Prostate gland (tissue), 2 donors: ENCODE results near the gene OSBP. TPM values are rescaled to one million over a fixed set of nuclear protein-coding genes. Genes with fewer than 3 reads are reported as not detected.
"Not testable (repeated sequence)": the region's sequence is repeated elsewhere in the genome, so short reads cannot be mapped to it uniquely, and the experiment has no call there.

ENCODE experiments used
- DNase-seq: peaks from one replicate; pipeline ENCODE4 v3.0.0-alpha.2; 2019; ENCODE audit warnings: low spot score
- H3K27ac ChIP-seq, 2 donors: fragments of 200-600 bp; sonication (generic); 2 replicates each; pipeline ENCODE4 v1.5.1; 2017 to 2019
- H3K27me3 ChIP-seq: fragments of 200-600 bp; sonication (generic); replicated peaks from 2 replicates; pipeline ENCODE4 v1.5.1; 2019; ENCODE audit not compliant: insufficient read depth
- H3K36me3 ChIP-seq, 2 donors: fragments of 200-600 bp; sonication (generic); 1 replicate in 1 of 2; 2 replicates in 1 of 2; pipeline versions ENCODE4 v1.5.1 to v1.8.1; 2017 to 2019
- H3K4me1 ChIP-seq: fragments of 200-600 bp; sonication (generic); replicated peaks from 2 replicates; pipeline ENCODE4 v1.5.1; 2019
- H3K4me3 ChIP-seq, 2 donors: fragments of 200-600 bp; sonication (generic); 2 replicates each; pipeline ENCODE4 v1.5.1; 2017 to 2019
- H3K9me3 ChIP-seq: fragments of 200-600 bp; sonication (generic); 2 replicates; pipeline ENCODE4 v1.5.1; 2017
- CTCF ChIP-seq, 4 experiments: fragments of 200-600 bp in 2 of 4; fragments of 450-650 bp in 2 of 4; sonication (generic) in 2 of 4; IDR thresholded peaks; 1 replicate in 3 of 4; 2 replicates in 1 of 4; pipeline ENCODE4 v1.5.1; 2016 to 2019; ENCODE audit warnings: antibody characterized with exemption in 4 of 4, mild to moderate bottlenecking in 2 of 4, moderate library complexity in 2 of 4
- POLR2A ChIP-seq: fragments of 450-650 bp; IDR thresholded peaks from one replicate; pipeline ENCODE4 v1.6.1; 2016; ENCODE audit warnings: antibody characterized with exemption, mild to moderate bottlenecking
- POLR2AphosphoS5 ChIP-seq: sonication (generic); formaldehyde crosslinking; IDR thresholded peaks from one replicate; pipeline ENCODE4 v1.6.1; 2017; ENCODE audit warnings: antibody characterized with exemption
- WGBS: methylation state at CpG from one replicate; pipeline ENCODE4 v1.1.5; 2018; 5-methylcytosine and 5-hydroxymethylcytosine counted together
- intact Hi-C: fragments of 100-400 bp; cut with DNase I; formaldehyde crosslinking; loops from one replicate; pipeline ENCODE4 v1.14.2; 2022
- total RNA-seq, 2 donors: library from RNA; depleted of rRNA; stranded (reverse); fragments of >200 nt; gene quantifications; one replicate each; pipeline ENCODE4 v1.1.0, GENCODE V29; 2016

The OSBP gene
- total RNA-seq, 2 donors from 2014 or later, result 46.1 to 49.0 TPM

- Histone ChIP-seq H3K36me3 (no peaks in the 10 kb centered on the region), H3K9me3 (no peaks in the 10 kb centered on the region), H3K27me3 (no peaks in the 10 kb centered on the region), H3K27ac (no peak overlapping the region), H3K4me3 (no peak overlapping the region), H3K4me1 (no peaks in the 10 kb centered on the region)
- TF ChIP-seq CTCF (IDR thresholded peaks at IDR 0.05) (no peak), POLR2A (no peak), POLR2AphosphoS5 (no peak)
- intact Hi-C loops, result no loop called here
- 85% methylated on average over 3 of the region's 3 CpGs for WGBS
- no peak for DNase-seq
Measured at GRCh38 chr11:59544869-59545178, 70.8 kb downstream of the OSBP start.

GRCh38 chr11:59543713-59544112 lies 71.9 kb downstream of the OSBP start:
- H3K4me3 ChIP-seq, H3K4me1 ChIP-seq, intact Hi-C loops, H3K27me3 ChIP-seq, H3K27ac ChIP-seq, H3K9me3 ChIP-seq, H3K36me3 ChIP-seq, DNase-seq: not testable (repeated sequence)
- 93% methylated on average over 3 of the region's 3 CpGs for WGBS

- Histone ChIP-seq H3K27ac (no peak overlapping the region), H3K4me3 (no peak overlapping the region), H3K36me3 (no peaks in the 10 kb centered on the region), H3K27me3 (no peaks in the 10 kb centered on the region), H3K9me3 (no peaks in the 10 kb centered on the region), H3K4me1 (no peaks in the 10 kb centered on the region)
- WGBS, result 79% methylated on average over 3 of the region's 3 CpGs
- TF ChIP-seq CTCF (IDR thresholded peaks at IDR 0.05) (no peak), POLR2A (no peak)
- intact Hi-C loops, result no loop called here
- DNase-seq, result no peak
Measured at GRCh38 chr11:59542142-59542810, 73.3 kb downstream of the OSBP start.

- Histone ChIP-seq H3K4me3 (no peak overlapping the region), H3K36me3 (no peaks in the 10 kb centered on the region), H3K27ac (no peak overlapping the region), H3K9me3 (no peaks in the 10 kb centered on the region), H3K27me3 (no peaks in the 10 kb centered on the region), H3K4me1 (no peaks in the 10 kb centered on the region)
- 76% methylated on average over 1 of the region's 1 CpG for WGBS
- intact Hi-C loops, result no loop called here
- TF ChIP-seq CTCF (IDR thresholded peaks at IDR 0.05), result no peak
- no peak for TF ChIP-seq POLR2A
- TF ChIP-seq POLR2AphosphoS5, result no peak
- no peak for DNase-seq
Measured at GRCh38 chr11:59534676-59535075, 80.9 kb downstream of the OSBP start.

- no peak overlapping the region for H3K27ac ChIP-seq
Measured at GRCh38 chr11:59532620-59533019, 83.0 kb downstream of the OSBP start.

More at GRCh38 chr11:59532620-59533019, 83.0 kb downstream of the OSBP start:
- DNase-seq, result no peak
- TF ChIP-seq POLR2A, result no peak
- TF ChIP-seq CTCF (IDR thresholded peaks at IDR 0.05), result no peak
- TF ChIP-seq POLR2AphosphoS5, result no peak
- no peaks in the 10 kb centered on the region for H3K27me3 ChIP-seq
- no peaks in the 10 kb centered on the region for H3K4me1 ChIP-seq
- no peaks in the 10 kb centered on the region for H3K9me3 ChIP-seq
- no peaks in the 10 kb centered on the region for H3K36me3 ChIP-seq
- WGBS, result 98% methylated on average over 2 of the region's 2 CpGs
- H3K4me3 ChIP-seq, result no peak overlapping the region
- intact Hi-C loops, result no loop called here
